Measurements from ENCODE around the gene DIPK2B. TPM values are rescaled to one million over a fixed set of nuclear protein-coding genes. Genes with fewer than 3 reads are reported as not detected.

Gene DIPK2B
- total RNA-seq, 1 donor from 2014 or later, result 20.8 TPM

- intact Hi-C loops (cut with micrococcal nuclease), result no loop called here
- ATAC-seq (no peak), DNase-seq (no peak)
Observed at GRCh38 chrX:45165726-45166125, 35.0 kb downstream of the DIPK2B start.

DNA sequence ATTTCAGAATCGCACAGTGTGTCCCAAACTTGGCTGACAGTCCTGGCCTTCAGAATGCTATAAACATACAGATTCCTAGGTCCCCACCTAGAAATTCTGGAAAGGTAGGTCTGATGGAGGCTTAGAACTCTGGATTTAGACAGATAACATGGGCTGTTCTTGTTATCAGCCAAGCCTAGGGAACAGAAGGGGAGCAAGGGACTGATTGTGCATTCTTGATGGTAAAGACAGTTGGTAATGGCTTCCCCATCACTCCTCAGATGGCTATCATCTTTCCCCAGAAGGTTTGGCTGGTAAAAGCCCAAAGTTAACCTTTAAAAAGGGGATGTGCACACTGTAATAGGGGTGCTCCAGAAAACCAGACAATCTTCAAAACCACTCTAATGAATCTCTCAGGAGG lies 35.7 kb downstream of the DIPK2B start:
- ATAC-seq (no peak), DNase-seq (no peak)
- intact Hi-C loops (cut with micrococcal nuclease), result no loop called here

- DNase-seq, result peak; percentile 49
- ATAC-seq, result peak; percentile 56
- intact Hi-C loops (cut with micrococcal nuclease), result no loop called here
Observed at GRCh38 chrX:45164021-45164621, 36.6 kb downstream of the DIPK2B start.

GRCh38 chrX:45157647-45158046 lies 43.0 kb downstream of the DIPK2B start:
- intact Hi-C loops (cut with micrococcal nuclease), result no loop called here
- no peak for DNase-seq
- ATAC-seq, result no peak

DNA sequence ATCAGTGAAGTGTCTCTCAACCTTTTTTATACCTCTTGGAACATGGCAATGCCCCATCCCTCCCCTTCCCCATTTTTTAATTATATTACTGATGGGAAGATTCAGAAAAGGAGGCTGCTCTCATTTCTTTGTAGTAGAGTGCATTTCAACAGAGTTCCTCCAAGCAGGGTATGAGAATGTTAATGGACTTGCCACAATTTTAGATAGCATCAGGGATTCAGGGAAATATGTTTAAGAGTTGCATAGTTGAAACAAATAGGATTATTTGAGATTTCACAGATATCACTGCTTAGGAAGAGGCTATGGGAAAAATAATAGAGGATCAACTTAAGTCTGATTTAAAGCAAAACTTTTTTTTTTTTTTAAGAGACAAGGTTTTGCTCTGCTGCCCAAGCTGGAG lies 46.2 kb downstream of the DIPK2B start:
- DNase-seq (no peak), ATAC-seq (no peak)
- intact Hi-C loops (cut with micrococcal nuclease), result no loop called here

DNA sequence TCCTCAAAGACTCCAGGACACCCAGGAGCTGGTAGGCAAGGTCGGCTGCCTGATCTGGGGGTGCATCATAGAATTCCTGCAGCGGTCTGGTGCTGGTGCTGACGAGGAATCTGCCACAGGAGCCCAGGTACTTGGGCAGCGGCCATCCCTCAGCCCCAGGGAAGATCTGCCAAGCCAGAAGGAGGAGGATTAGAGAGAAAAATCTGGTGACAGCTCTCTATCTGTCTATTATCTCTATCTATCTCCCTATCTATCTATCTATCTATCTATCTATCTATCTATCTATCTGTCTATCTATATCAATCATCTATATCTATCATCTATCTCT lies 46.7 kb downstream of the DIPK2B start:
- ATAC-seq (no peak), DNase-seq (no peak)
- intact Hi-C loops (cut with micrococcal nuclease), result no loop called here
